Tibial nerve (tissue), 4 donors: ENCODE measurements around the gene HEBP1. TPM values are rescaled to one million over a fixed set of nuclear protein-coding genes. Genes with fewer than 3 reads are reported as not detected.
A peak's percentile ranks its signal among the peaks of the same experiment; 100 is the strongest.

Experiments
- DNase-seq, 2 donors: peaks; one replicate each; pipeline ENCODE4 v3.0.0-alpha.2; 2019; ENCODE audit warnings: low spot score in 2 of 2
- H3K27ac ChIP-seq, 4 donors: fragments of 200-600 bp; sonication (generic) in 3 of 4; one replicate each; pipeline ENCODE4 v1.5.1; 2017 to 2019; ENCODE audit warnings: mild to moderate bottlenecking in 1 of 4
- H3K27me3 ChIP-seq, 2 donors: fragments of 200-600 bp; sonication (generic) in 1 of 2; one replicate each; pipeline versions ENCODE4 v1.5.1 to v1.6.0; 2017 to 2019
- H3K36me3 ChIP-seq, 3 donors: fragments of 200-600 bp; sonication (generic); one replicate each; pipeline ENCODE4 v1.5.1; 2018 to 2019
- H3K4me1 ChIP-seq, 4 donors: fragments of 200-600 bp; sonication (generic) in 3 of 4; one replicate each; pipeline ENCODE4 v1.5.1; 2017 to 2019
- H3K4me3 ChIP-seq, 4 donors: fragments of 200-600 bp; sonication (generic) in 3 of 4; one replicate each; pipeline ENCODE4 v1.5.1; 2017 to 2019; ENCODE audit warnings: mild to moderate bottlenecking in 1 of 4, moderate library complexity in 1 of 4
- H3K9me3 ChIP-seq, 4 donors: fragments of 200-600 bp; sonication (generic) in 3 of 4; one replicate each; pipeline ENCODE4 v1.5.1; 2017 to 2019
- EP300 ChIP-seq, 2 donors: sonication (generic); formaldehyde crosslinking; IDR thresholded peaks; one replicate each; pipeline ENCODE4 v1.6.1; 2017; ENCODE audit warnings: antibody characterized with exemption in 2 of 2, mild to moderate bottlenecking in 1 of 2
- POLR2A ChIP-seq, 2 donors: fragments of 450-650 bp; IDR thresholded peaks; one replicate each; pipeline ENCODE4 v1.6.1; 2017; ENCODE audit warnings: antibody characterized with exemption in 2 of 2, mild to moderate bottlenecking in 2 of 2, moderate library complexity in 2 of 2
- WGBS, 2 donors: methylation state at CpG; one replicate each; pipeline ENCODE4 v1.1.5; 2018; 5-methylcytosine and 5-hydroxymethylcytosine counted together
- total RNA-seq, 4 donors: library from RNA; depleted of rRNA; stranded (reverse); fragments of >200 nt; gene quantifications; one replicate each; pipeline ENCODE4 v1.1.0, GENCODE V29; 2016
- TF ChIP-seq, protein P1 (sequence below), 5 experiments: fragments of 200-600 bp in 3 of 5; fragments of 450-650 bp in 2 of 5; sonication (generic) in 3 of 5; IDR thresholded peaks; one replicate each; pipeline ENCODE4 v1.5.1; 2016 to 2019; ENCODE audit warnings: antibody characterized with exemption in 5 of 5, mild to moderate bottlenecking in 3 of 5, moderate library complexity in 2 of 5

Gene HEBP1
- total RNA-seq, 4 donors from 2014 or later: 42.7 to 61.0 (median 51.7) TPM

DNA sequence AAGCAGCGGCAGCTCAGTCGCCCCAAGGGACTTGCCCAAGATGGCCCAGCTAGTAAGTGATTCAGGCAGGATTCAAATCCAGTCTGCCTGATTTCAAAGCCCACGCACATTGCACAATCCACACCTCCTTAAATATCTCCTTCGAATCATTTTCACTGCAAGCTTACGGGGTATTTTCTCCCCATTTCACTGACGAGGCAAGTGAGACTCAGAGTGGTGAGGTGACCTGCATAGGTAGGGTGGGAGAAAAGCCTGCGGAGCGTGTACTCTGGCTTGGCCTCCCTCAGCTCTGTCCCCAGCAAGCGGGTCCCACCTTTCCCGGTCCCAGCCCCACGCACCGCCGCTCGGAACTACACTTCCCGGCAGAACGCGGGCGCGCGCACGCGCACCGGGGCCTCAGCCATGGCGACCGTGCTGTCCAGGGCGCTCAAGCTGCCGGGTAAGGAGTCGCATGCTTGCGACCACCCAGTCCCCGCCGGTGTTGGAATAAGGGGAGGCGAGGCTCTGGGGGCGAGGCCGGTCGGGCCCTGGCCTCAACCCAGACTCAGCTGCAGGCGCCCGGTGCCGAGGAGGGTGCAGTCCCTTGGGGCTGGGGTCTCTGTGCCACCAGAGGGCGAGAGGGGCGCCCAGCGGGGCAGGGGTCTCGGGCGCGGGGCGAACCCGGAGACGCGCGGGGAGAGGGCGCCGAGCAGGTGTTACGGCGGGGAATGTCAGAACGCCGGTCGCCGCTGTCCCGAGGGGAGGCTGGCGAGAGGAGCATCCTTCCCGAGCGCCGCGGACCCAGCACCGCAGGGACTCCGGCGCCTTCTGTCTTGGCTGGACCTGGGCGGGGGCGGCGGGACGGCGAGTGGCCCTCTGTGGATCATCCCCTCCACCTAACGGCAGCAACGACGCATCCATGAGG is 44.2 kb upstream of the HEBP1 start, which contains the start of gene FAM234B:
TSS of gene FAM234B (plus strand) at position 380 of the 904 bp plus-strand sequence. CDS start at position 403, 23 bp downstream.
- Histone ChIP-seq H3K27ac (peak within 1 kb of the TSS in 3 of 4 donors; percentile 51 to 85 (median 78)), H3K4me1 (peaks cover 0 to 24% (median 2%) of the 10 kb centered on the region in 4 donors), H3K36me3 (no peaks in the 10 kb centered on the region), H3K4me3 (peak within 1 kb of the TSS; percentile 56 to 100 (median 98)), H3K9me3 (no peaks in the 10 kb centered on the region), H3K27me3 (no peaks in the 10 kb centered on the region)
- peak; percentile 53 to 66 for DNase-seq
- TF ChIP-seq, protein P1, sequence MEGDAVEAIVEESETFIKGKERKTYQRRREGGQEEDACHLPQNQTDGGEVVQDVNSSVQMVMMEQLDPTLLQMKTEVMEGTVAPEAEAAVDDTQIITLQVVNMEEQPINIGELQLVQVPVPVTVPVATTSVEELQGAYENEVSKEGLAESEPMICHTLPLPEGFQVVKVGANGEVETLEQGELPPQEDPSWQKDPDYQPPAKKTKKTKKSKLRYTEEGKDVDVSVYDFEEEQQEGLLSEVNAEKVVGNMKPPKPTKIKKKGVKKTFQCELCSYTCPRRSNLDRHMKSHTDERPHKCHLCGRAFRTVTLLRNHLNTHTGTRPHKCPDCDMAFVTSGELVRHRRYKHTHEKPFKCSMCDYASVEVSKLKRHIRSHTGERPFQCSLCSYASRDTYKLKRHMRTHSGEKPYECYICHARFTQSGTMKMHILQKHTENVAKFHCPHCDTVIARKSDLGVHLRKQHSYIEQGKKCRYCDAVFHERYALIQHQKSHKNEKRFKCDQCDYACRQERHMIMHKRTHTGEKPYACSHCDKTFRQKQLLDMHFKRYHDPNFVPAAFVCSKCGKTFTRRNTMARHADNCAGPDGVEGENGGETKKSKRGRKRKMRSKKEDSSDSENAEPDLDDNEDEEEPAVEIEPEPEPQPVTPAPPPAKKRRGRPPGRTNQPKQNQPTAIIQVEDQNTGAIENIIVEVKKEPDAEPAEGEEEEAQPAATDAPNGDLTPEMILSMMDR (IDR thresholded peaks at IDR 0.05): peak in 2 of 5 experiments; percentile 21 to 25
- peak in 1 of 2 donors; percentile 53 for TF ChIP-seq EP300 (IDR thresholded peaks at IDR 0.05)
- TF ChIP-seq POLR2A (IDR thresholded peaks at IDR 0.05): no peak
- WGBS, 2 donors: 2 to 6% methylated on average over 33 to 56 of the region's 74 CpGs

DNA sequence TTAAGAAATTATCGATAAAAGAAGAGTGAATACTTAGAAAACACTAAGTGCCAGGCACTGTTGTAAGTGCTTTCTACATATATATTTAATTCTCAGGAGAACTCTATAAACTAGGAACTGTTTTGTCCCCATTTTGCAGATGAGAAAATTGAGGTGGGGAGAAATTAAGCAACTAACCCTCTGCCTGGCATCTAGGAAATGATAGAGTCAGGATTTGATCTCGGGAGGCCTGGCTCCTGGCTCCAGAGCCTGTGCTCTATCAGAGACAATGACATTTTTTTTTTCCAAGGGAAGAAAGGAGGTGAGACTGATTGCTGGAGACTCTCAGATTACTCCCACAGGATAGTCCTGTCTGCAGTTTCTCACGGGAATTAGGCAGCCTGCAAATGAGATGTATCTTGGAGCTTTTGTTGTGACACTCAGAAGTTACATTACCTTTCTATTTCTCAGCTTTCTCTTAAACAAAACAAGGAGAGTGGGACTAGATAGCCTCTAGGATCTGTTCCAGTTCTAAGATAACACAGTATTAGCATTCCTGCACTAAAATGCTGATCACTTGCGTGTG is 42.7 kb upstream of the HEBP1 start:
- WGBS, 2 donors: 80 to 84% methylated on average over 4 of the region's 4 CpGs
- no peak for TF ChIP-seq EP300 (IDR thresholded peaks at IDR 0.05)
- TF ChIP-seq, protein P1 (IDR thresholded peaks at IDR 0.05): no peak
- no peak for TF ChIP-seq POLR2A (IDR thresholded peaks at IDR 0.05)
- Histone ChIP-seq H3K36me3 (no peaks in the 10 kb centered on the region), H3K27ac (no peak overlapping the region), H3K27me3 (no peaks in the 10 kb centered on the region), H3K4me3 (no peak overlapping the region), H3K9me3 (no peaks in the 10 kb centered on the region), H3K4me1 (peaks cover 0 to 31% (median 2%) of the 10 kb centered on the region in 4 donors)
- no peak for DNase-seq

DNA sequence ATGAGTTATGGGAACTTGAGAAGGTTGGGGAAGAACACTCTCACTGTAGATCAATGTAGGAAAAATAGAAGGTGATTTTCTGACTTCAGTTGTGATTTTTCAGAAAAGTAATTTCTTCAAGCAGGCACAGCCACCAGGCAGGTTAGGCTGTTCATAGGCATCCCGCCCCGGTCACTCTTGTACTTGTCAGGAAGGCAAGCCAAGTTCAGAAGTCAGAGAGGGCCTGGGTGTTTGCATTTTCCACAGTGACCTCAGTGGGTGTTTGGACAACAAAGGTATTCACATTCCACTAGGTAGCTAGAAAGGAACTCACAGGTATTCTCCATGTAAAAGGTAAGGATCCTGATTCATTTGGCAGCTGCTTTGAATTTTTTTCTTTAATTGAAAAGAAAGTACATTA is 41.2 kb upstream of the HEBP1 start:
- Histone ChIP-seq H3K27me3 (no peaks in the 10 kb centered on the region), H3K4me3 (no peak overlapping the region), H3K4me1 (peaks cover 0 to 30% (median 2%) of the 10 kb centered on the region in 4 donors), H3K36me3 (no peaks in the 10 kb centered on the region), H3K9me3 (no peaks in the 10 kb centered on the region), H3K27ac (no peak overlapping the region)
- WGBS, 2 donors: 92 to 100% methylated on average over 2 of the region's 2 CpGs
- no peak for TF ChIP-seq POLR2A (IDR thresholded peaks at IDR 0.05)
- TF ChIP-seq, protein P1 (IDR thresholded peaks at IDR 0.05): no peak
- no peak for TF ChIP-seq EP300 (IDR thresholded peaks at IDR 0.05)
- no peak for DNase-seq

DNA sequence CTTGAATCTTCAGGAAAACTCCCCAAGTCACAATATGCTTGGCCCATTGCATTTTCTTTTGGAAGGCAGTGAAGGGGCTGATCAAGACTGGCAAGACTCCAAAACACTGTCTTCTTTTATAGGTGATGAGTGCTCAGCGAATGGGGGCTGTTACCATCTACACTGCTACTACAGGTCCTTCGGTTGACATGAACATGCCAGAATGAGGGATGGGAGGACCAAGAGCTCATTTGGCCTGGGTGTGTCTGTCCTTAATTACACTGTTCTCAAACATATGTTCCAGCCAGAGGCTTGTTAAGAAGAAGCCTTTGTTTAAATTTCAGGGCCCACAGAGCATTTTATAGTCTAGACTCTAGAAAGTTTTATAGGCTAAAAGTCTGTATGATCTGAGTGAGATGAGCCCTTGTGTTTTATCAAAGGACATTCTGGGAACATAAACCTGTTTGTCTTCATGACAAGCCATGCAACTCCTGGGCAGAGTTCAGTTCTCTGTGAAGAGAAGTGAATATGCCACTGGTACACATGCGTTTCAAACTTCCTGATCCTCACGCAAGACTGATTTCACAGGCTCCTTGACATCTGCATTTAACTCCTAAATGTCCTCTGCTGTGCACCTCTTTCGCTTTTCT is 39.4 kb upstream of the HEBP1 start:
- peaks cover 0 to 15% (median 0%) of the 10 kb centered on the region in 4 donors for H3K4me1 ChIP-seq
- 44 to 50% methylated on average over 5 of the region's 5 CpGs for WGBS, 2 donors
- H3K36me3 ChIP-seq: no peaks in the 10 kb centered on the region
- H3K27ac ChIP-seq: no peak overlapping the region
- TF ChIP-seq EP300 (IDR thresholded peaks at IDR 0.05) (no peak), POLR2A (IDR thresholded peaks at IDR 0.05) (no peak)
- no peaks in the 10 kb centered on the region for H3K9me3 ChIP-seq
- no peak overlapping the region for H3K4me3 ChIP-seq
- H3K27me3 ChIP-seq: no peaks in the 10 kb centered on the region
- DNase-seq: no peak

DNA sequence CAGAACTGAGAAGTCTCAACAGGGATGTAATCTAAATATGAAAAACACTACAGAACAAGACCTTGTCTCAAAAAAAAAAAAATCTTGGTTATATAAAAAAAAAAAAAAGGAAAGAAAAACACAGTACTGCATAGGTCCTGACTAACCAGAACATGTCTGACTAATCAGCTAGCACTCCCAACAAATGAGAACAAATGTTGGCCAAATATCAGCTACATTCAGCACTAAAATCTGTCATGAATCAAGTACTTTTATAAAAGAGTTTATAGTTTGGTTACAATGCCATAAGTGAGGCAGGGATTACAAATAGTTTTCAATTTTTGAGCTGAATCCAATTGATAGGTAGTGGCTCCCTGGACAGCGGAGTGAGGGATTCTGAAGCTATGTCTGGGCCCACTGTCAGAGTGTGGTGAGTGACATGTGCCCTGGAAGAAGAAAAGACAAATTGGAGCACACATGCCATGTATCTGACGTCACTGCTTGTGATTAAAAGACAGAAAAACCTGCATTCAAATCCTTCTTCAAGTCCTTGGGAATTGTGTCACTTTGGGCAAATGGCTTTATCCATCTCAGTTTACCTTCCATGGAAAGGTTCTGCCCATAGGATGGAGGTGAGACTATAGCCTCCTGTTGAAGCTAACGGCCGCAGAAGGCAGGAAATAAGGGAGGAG is 38.6 kb upstream of the HEBP1 start:
- Histone ChIP-seq H3K27ac (peak overlapping the region in 1 of 4 donors; percentile 3), H3K4me1 (peaks cover 0 to 16% (median 0%) of the 10 kb centered on the region in 4 donors), H3K27me3 (no peaks in the 10 kb centered on the region), H3K4me3 (no peak overlapping the region), H3K9me3 (no peaks in the 10 kb centered on the region), H3K36me3 (no peaks in the 10 kb centered on the region)
- WGBS, 2 donors: 82 to 90% methylated on average over 4 of the region's 4 CpGs
- TF ChIP-seq EP300 (IDR thresholded peaks at IDR 0.05) (no peak), POLR2A (IDR thresholded peaks at IDR 0.05) (no peak)
- TF ChIP-seq, protein P1 (IDR thresholded peaks at IDR 0.05): no peak
- DNase-seq: no peak
